Measurements from ENCODE around the gene ZER1. TPM values are rescaled to one million over a fixed set of nuclear protein-coding genes. Genes with fewer than 3 reads are reported as not detected.
"Not testable (repeated sequence)": the region's sequence is repeated elsewhere in the genome, so short reads cannot be mapped to it uniquely, and the experiment has no call there.

Gene ZER1
- total RNA-seq, 2 experiments from 2014 or later, result 16.9 to 17.3 TPM

- CTCF ChIA-PET, result no interaction called here
- POLR2A ChIA-PET, result interaction anchor here (0.7 kb wide), 1 partner anchor 12 kb away, joined by 7 read pairs; no protein-coding TSS in a partner anchor
Measured at GRCh38 chr9:128706045-128706444, 65.7 kb downstream of the ZER1 start.

GRCh38 chr9:128705051-128705965 is 66.4 kb downstream of the ZER1 start:
- ChIA-PET POLR2A (interaction anchor here (0.7 to 1.4 kb wide), 2 partner anchors 13 to 19 kb away, joined by 4 to 7 read pairs; partner anchors contain the start of gene ZDHHC12), CTCF (interaction anchor here (0.7 kb wide), 1 partner anchor 21 kb away, joined by 7 read pairs; no protein-coding TSS in a partner anchor)

- CTCF ChIA-PET, result interaction anchor here (1.3 kb wide), 1 partner anchor 20 kb away, joined by 3 read pairs; no protein-coding TSS in a partner anchor
- POLR2A ChIA-PET, result interaction anchor here (1.4 kb wide), 1 partner anchor 20 kb away, joined by 4 read pairs; the partner anchor contains the start of gene ZDHHC12
Measured at GRCh38 chr9:128704356-128704670, 67.4 kb downstream of the ZER1 start.

- POLR2A ChIA-PET, result no interaction called here
- CTCF ChIA-PET, result interaction anchor here (0.6 to 1.3 kb wide), 2 partner anchors 19 to 32 kb away, joined by 3 to 4 read pairs; no protein-coding TSS in a partner anchor
Measured at GRCh38 chr9:128703616-128704355, 67.9 kb downstream of the ZER1 start.

GRCh38 chr9:128702949-128703615 is 68.6 kb downstream of the ZER1 start:
- ChIA-PET CTCF (no interaction called here), POLR2A (no interaction called here)

GRCh38 chr9:128702445-128702948 is 69.2 kb downstream of the ZER1 start, which contains the start of gene PKN3:
Gene PKN3, plus strand, starts transcription at chr9:128702503. Its CDS starts 413 bp downstream, at chr9:128702916.
- POLR2A ChIA-PET, result interaction anchor here (1.0 kb wide), 2 partner anchors 13 to 18 kb away, joined by 4 read pairs; partner anchors contain the start of gene SET
- CTCF ChIA-PET, result interaction anchor here (0.6 to 1.4 kb wide), 12 partner anchors 8 to 408 kb away, joined by 3 to 8 read pairs (median 4); partner anchors contain the start of gene ENDOG

- CTCF ChIA-PET, result interaction anchor here (0.7 to 1.4 kb wide), 7 partner anchors 8 to 117 kb away, joined by 3 to 5 read pairs (median 4); partner anchors contain the start of gene ENDOG
- POLR2A ChIA-PET, result interaction anchor here (0.6 kb wide), 1 partner anchor 9 kb away, joined by 5 read pairs; no protein-coding TSS in a partner anchor
Measured at GRCh38 chr9:128701227-128701854, 70.4 kb downstream of the ZER1 start.

GRCh38 chr9:128699096-128699795 is 72.5 kb downstream of the ZER1 start:
- CTCF ChIA-PET, result not testable (repeated sequence)
- POLR2A ChIA-PET, result interaction anchor here (1.2 kb wide), 1 partner anchor 10 kb away, joined by 3 read pairs; no protein-coding TSS in a partner anchor

- ChIA-PET CTCF (interaction anchor here (0.6 to 1.4 kb wide), 4 partner anchors 8 to 74 kb away, joined by 3 read pairs; partner anchors contain the start of genes SET and ZER1), POLR2A (interaction anchor here (0.6 kb wide), 1 partner anchor 254 kb away, joined by 7 read pairs; no protein-coding TSS in a partner anchor)
Measured at GRCh38 chr9:128696923-128697707, 74.6 kb downstream of the ZER1 start.

- CTCF ChIA-PET, result no interaction called here
- POLR2A ChIA-PET, result no interaction called here
Measured at GRCh38 chr9:128694344-128694743, 77.4 kb downstream of the ZER1 start.

GRCh38 chr9:128693738-128694137 is 78.0 kb downstream of the ZER1 start:
- POLR2A ChIA-PET, result interaction anchor here (0.6 kb wide), 1 partner anchor 49 kb away, joined by 3 read pairs; no protein-coding TSS in a partner anchor

GRCh38 chr9:128690684-128691034 is 81.1 kb downstream of the ZER1 start:
- CTCF ChIA-PET, result interaction anchor here (0.9 to 1.4 kb wide), 3 partner anchors 10 to 20 kb away, joined by 3 to 4 read pairs (median 3); partner anchors contain the start of gene PKN3

More at GRCh38 chr9:128693738-128694137, 78.0 kb downstream of the ZER1 start:
- CTCF ChIA-PET, result interaction anchor here (0.8 kb wide), 1 partner anchor 8 kb away, joined by 5 read pairs; the partner anchor contains the start of gene PKN3

GRCh38 chr9:128689820-128690683 is 81.7 kb downstream of the ZER1 start:
- CTCF ChIA-PET, result interaction anchor here (0.9 to 1.4 kb wide), 3 partner anchors 10 to 21 kb away, joined by 3 to 4 read pairs (median 3); partner anchors contain the start of gene PKN3
- POLR2A ChIA-PET, result interaction anchor here (0.6 to 1.7 kb wide), 7 partner anchors 10 to 353 kb away, joined by 3 to 5 read pairs (median 3); partner anchors contain the start of genes ENDOG and PKN3

More at GRCh38 chr9:128690684-128691034, 81.1 kb downstream of the ZER1 start:
- POLR2A ChIA-PET, result interaction anchor here (0.7 to 1.7 kb wide), 2 partner anchors 128 to 140 kb away, joined by 3 to 5 read pairs; partner anchors contain the start of gene ENDOG

- POLR2A ChIA-PET, result interaction anchor here (0.6 to 1.7 kb wide), 7 partner anchors 9 to 353 kb away, joined by 3 to 5 read pairs (median 4); partner anchors contain the start of genes ENDOG and PKN3
- CTCF ChIA-PET, result interaction anchor here (1.0 kb wide), 1 partner anchor 8 kb away, joined by 3 read pairs; no protein-coding TSS in a partner anchor
Measured at GRCh38 chr9:128689293-128689774, 82.4 kb downstream of the ZER1 start.

Data from activated CD8-positive, alpha-beta memory T cell treated with anti-CD3 and anti-CD28 coated beads for 36 hours (primary cell).